PC-3 (cell line): Measurements from ENCODE around the gene HOXA9.

ENCODE experiments used
- CTCF ChIP-seq: fragments of 300-600 bp; sonication (generic); conservative IDR thresholded peaks from 2 replicates; pipeline ENCODE4 v1.5.1; 2017; ENCODE audit warnings: antibody characterized with exemption, low read depth, mild to moderate bottlenecking, low read length
- EZH2 ChIP-seq: fragments of 300-600 bp; sonication (generic); IDR thresholded peaks from one replicate; pipeline ENCODE4 v1.6.1; 2017; ENCODE audit warnings: antibody characterized with exemption, mild to moderate bottlenecking, low read length; ENCODE audit not compliant: unreplicated experiment
- EZH2phosphoT487 ChIP-seq: fragments of 300-600 bp; sonication (generic); IDR thresholded peaks from 2 replicates; pipeline ENCODE4 v1.6.1; 2018; ENCODE audit warnings: mild to moderate bottlenecking, antibody characterized with exemption, low read length, borderline replicate concordance

DNA sequence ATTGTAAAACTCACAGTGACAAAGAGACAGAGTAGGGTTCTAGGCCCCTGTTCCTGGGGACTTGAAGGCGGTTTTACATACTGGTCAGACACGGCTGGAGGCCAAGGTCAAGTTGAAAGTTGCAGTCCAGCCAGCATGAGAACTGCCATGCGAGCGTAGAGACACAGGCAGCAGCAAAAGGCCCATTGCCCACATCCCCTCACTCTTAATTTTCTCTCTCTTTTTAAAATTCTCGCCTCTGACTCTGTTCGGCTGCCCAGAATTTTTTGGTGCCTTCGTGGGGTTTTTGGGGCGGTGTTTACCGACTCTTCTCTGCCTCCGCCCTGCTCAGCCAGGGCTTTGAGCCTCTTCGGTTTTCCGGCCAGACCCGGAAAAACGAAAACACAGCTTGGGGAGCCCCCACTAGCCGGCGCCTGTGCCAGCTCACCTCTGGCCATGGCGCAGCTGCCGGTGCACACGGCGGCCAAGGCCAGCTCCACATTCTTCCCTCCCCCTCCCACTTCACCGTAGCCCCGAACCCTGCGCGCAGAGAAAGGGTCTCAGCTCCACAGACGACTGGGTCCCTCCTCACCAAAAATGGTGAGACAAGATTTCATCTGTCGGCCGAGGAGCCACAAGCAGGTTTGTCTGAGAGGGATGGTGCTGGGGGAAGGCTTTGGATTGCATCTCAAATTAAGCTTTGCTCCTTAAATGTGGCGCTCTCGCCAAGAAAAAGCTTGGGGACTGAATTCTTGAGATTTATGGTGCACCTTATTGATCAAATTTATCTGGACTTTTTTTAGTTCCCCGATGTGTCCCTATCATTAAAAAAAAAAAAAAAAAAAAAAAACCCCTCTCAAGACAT lies 36.9 kb upstream of the HOXA9 start:
- TF ChIP-seq EZH2 (no peak), CTCF (no peak), EZH2phosphoT487 (no peak)
